H9 (cell line): ENCODE results near the gene MRPL40. TPM values are rescaled to one million over a fixed set of nuclear protein-coding genes. Genes with fewer than 3 reads are reported as not detected.

Experiments
- DNase-seq: peaks from one replicate; pipeline ENCODE4 v3.0.0-alpha.2; 2017
- H2AFZ ChIP-seq: one replicate; pipeline ENCODE4 v1.6.1; 2013; ENCODE audit warnings: mild to moderate bottlenecking, low read length, control low read depth, moderate library complexity
- H2AK5ac ChIP-seq: 2 replicates; pipeline ENCODE4 v1.6.1; 2013; ENCODE audit warnings: low read length, control low read depth, mixed read lengths; ENCODE audit not compliant: insufficient read length
- H2BK120ac ChIP-seq: one replicate; pipeline ENCODE4 v1.6.1; 2013; ENCODE audit warnings: low read depth, mild to moderate bottlenecking, low read length, control low read depth, inconsistent platforms; ENCODE audit not compliant: poor library complexity, severe bottlenecking
- H2BK12ac ChIP-seq: 2 replicates; pipeline ENCODE4 v1.6.1; 2013; ENCODE audit warnings: low read length, control low read depth, mixed read lengths, low read depth; ENCODE audit not compliant: insufficient read length
- H2BK15ac ChIP-seq: 2 replicates; pipeline ENCODE4 v1.6.1; 2013; ENCODE audit warnings: low read depth, low read length, control low read depth
- H2BK20ac ChIP-seq: one replicate; pipeline ENCODE4 v1.6.1; 2013; ENCODE audit warnings: low read depth, mild to moderate bottlenecking, low read length, control low read depth, inconsistent platforms; ENCODE audit not compliant: poor library complexity, severe bottlenecking
- H2BK5ac ChIP-seq: 2 replicates; pipeline ENCODE4 v1.6.1; 2013; ENCODE audit warnings: low read length, control low read depth, mixed read lengths; ENCODE audit not compliant: insufficient read length
- H3K14ac ChIP-seq: 2 replicates; pipeline ENCODE4 v1.6.1; 2013; ENCODE audit warnings: low read length, control low read depth; ENCODE audit not compliant: insufficient read depth
- H3K18ac ChIP-seq: 2 replicates; pipeline ENCODE4 v1.6.1; 2013; ENCODE audit warnings: low read depth, mild to moderate bottlenecking, mixed read lengths, low read length, control low read depth; ENCODE audit not compliant: insufficient read length
- H3K23ac ChIP-seq: 2 replicates; pipeline ENCODE4 v1.6.1; 2013; ENCODE audit warnings: low read length, control low read depth, mixed read lengths, low read depth; ENCODE audit not compliant: insufficient read length
- H3K23me2 ChIP-seq: 2 replicates; pipeline ENCODE4 v1.6.1; 2013; ENCODE audit warnings: low read depth, mild to moderate bottlenecking, mixed read lengths, low read length, control low read depth; ENCODE audit not compliant: insufficient read length, poor library complexity, severe bottlenecking
- H3K27ac ChIP-seq: 2 replicates; pipeline ENCODE4 v1.5.1; 2013; ENCODE audit warnings: low read length, control low read depth, mixed read lengths, low read depth; ENCODE audit not compliant: insufficient read length
- H3K27me3 ChIP-seq: 2 replicates; pipeline ENCODE4 v1.6.1; 2013; ENCODE audit warnings: low read length, control low read depth, inconsistent platforms; ENCODE audit not compliant: insufficient read depth
- H3K4ac ChIP-seq: 2 replicates; pipeline ENCODE4 v1.6.1; 2013; ENCODE audit warnings: low read depth, mild to moderate bottlenecking, control low read depth, inconsistent platforms, low read length, moderate library complexity
- H3K4me1 ChIP-seq: 2 replicates; pipeline ENCODE4 v1.6.1; 2013; ENCODE audit warnings: low read length, control low read depth, inconsistent platforms; ENCODE audit not compliant: insufficient read depth
- H3K4me2 ChIP-seq: 2 replicates; pipeline ENCODE4 v1.6.1; 2013; ENCODE audit warnings: low read length, control low read depth, mixed read lengths; ENCODE audit not compliant: insufficient read length, insufficient read depth
- H3K56ac ChIP-seq: 2 replicates; pipeline ENCODE4 v1.6.1; 2013; ENCODE audit warnings: low read depth, mild to moderate bottlenecking, mixed read lengths, low read length, control low read depth; ENCODE audit not compliant: insufficient read length
- H3K79me1 ChIP-seq: 2 replicates; pipeline ENCODE4 v1.6.1; 2013; ENCODE audit warnings: low read depth, mild to moderate bottlenecking, moderate library complexity, low read length, control low read depth, inconsistent platforms; ENCODE audit not compliant: insufficient read depth, poor library complexity, severe bottlenecking
- H3K79me2 ChIP-seq: 2 replicates; pipeline ENCODE4 v1.6.1; 2013; ENCODE audit warnings: low read length, control low read depth, inconsistent platforms; ENCODE audit not compliant: insufficient read depth
- H3K9ac ChIP-seq: 2 replicates; pipeline ENCODE4 v1.6.1; 2013; ENCODE audit warnings: low read length, control low read depth, mixed read lengths; ENCODE audit not compliant: insufficient read length; ENCODE audit errors: extremely low read depth
- H3K9me3 ChIP-seq: one replicate; pipeline ENCODE4 v1.6.1; 2013; ENCODE audit warnings: low read depth, low read length, inconsistent platforms; ENCODE audit not compliant: control insufficient read depth
- H3T11ph ChIP-seq: one replicate; pipeline ENCODE4 v1.6.1; 2013; ENCODE audit warnings: mild to moderate bottlenecking, low read length, control low read depth, inconsistent platforms
- H4K20me1 ChIP-seq: one replicate; pipeline ENCODE4 v1.6.1; 2013; ENCODE audit not compliant: control insufficient read depth, insufficient read length, insufficient read depth
- H4K5ac ChIP-seq: 2 replicates; pipeline ENCODE4 v1.6.1; 2013; ENCODE audit warnings: low read depth, mild to moderate bottlenecking, mixed read lengths, low read length, control low read depth; ENCODE audit not compliant: insufficient read length
- H4K8ac ChIP-seq: replicated peaks from 2 replicates; pipeline ENCODE4 v1.6.1; 2013; ENCODE audit warnings: low read length, control low read depth, mixed read lengths, low read depth; ENCODE audit not compliant: insufficient read length
- H4K91ac ChIP-seq: 2 replicates; pipeline ENCODE4 v1.6.1; 2013; ENCODE audit warnings: low read depth, mild to moderate bottlenecking, moderate library complexity, mixed read lengths, low read length, control low read depth; ENCODE audit not compliant: insufficient read length
- H3K27ac Mint-ChIP-seq, 3 experiments: 2 replicates in 2 of 3; 3 replicates in 1 of 3; pipeline ENCODE4 v1.8.0; 2020 to 2021; ENCODE audit warnings: mixed read lengths in 3 of 3, mild to moderate bottlenecking in 1 of 3, moderate library complexity in 1 of 3
- H3K27me3 Mint-ChIP-seq: 2 replicates; pipeline ENCODE4 v1.8.0; 2021; ENCODE audit warnings: low read depth, mild to moderate bottlenecking, moderate library complexity, mixed read lengths
- H3K36me3 Mint-ChIP-seq, 3 experiments: 2 replicates in 2 of 3; 3 replicates in 1 of 3; pipeline ENCODE4 v1.8.0; 2020 to 2021; ENCODE audit warnings: low read depth in 3 of 3, mixed read lengths in 3 of 3; ENCODE audit not compliant: insufficient read depth in 1 of 3
- H3K4me1 Mint-ChIP-seq, 2 experiments: 2 replicates each; pipeline ENCODE4 v1.8.0; 2020; ENCODE audit warnings: mixed read lengths in 2 of 2
- H3K4me3 Mint-ChIP-seq, 2 experiments: 2 replicates in 1 of 2; 3 replicates in 1 of 2; pipeline ENCODE4 v1.8.0; 2020 to 2021; ENCODE audit warnings: mild to moderate bottlenecking in 2 of 2, mixed read lengths in 2 of 2, moderate library complexity in 1 of 2
- H3K9me3 Mint-ChIP-seq, 2 experiments: 2 replicates in 1 of 2; 3 replicates in 1 of 2; pipeline ENCODE4 v1.8.0; 2020; ENCODE audit warnings: mild to moderate bottlenecking in 2 of 2, mixed read lengths in 2 of 2, moderate library complexity in 1 of 2
- CTCF ChIP-seq: fragments of 200-600 bp; sonication (generic); conservative IDR thresholded peaks from 3 replicates; pipeline ENCODE4 v1.8.0; 2021; ENCODE audit warnings: antibody characterized with exemption, mild to moderate bottlenecking
- WGBS: extraction: QIAGEN DNeasy Blood & Tissue Kit; methylation state at CpG from one replicate; pipeline ENCODE4 v1.1.7; 2013; ENCODE audit warnings: missing lambda C conversion rate, low lambda C conversion rate, mixed read lengths; ENCODE audit not compliant: insufficient read length; ENCODE audit errors: extremely low coverage; 5-methylcytosine and 5-hydroxymethylcytosine counted together
- total RNA-seq: library from RNA; stranded (reverse); gene quantifications from 2 replicates; pipeline ENCODE4 v1.2.1, GENCODE V29; 2021

The MRPL40 gene
- total RNA-seq, 1 experiment from 2014 or later = 15.2 TPM

- no peaks in the 10 kb centered on the region for H3K27me3 ChIP-seq
These were observed 34.8 kb downstream of the MRPL40 start for GRCh38 chr22:19466848-19467752.

More at GRCh38 chr22:19466848-19467752, 34.8 kb downstream of the MRPL40 start:
- no peak overlapping the region for H2BK15ac ChIP-seq
- H3K4ac ChIP-seq = no peak overlapping the region
- H3K27ac ChIP-seq = no peak overlapping the region
- H3T11ph ChIP-seq = no peak overlapping the region
- H4K91ac ChIP-seq = no peak overlapping the region
- H3K4me2 ChIP-seq = no peak overlapping the region
- no peaks in the 10 kb centered on the region; a peak in 1 of 5 replicates for H3K9me3 Mint-ChIP-seq
- H3K27ac Mint-ChIP-seq = no peak overlapping the region; a peak in 1 of 7 replicates
- H3K27me3 Mint-ChIP-seq = no peaks in the 10 kb centered on the region; the same call in 1 of the 2 replicates
- H4K8ac ChIP-seq = no peak overlapping the region
- no peak overlapping the region for H3K4me3 Mint-ChIP-seq
- no peaks in the 10 kb centered on the region for H3K79me1 ChIP-seq
- peaks cover 44 to 87% (median 70%) of the 10 kb centered on the region in 3 experiments; a peak in 6 of 7 replicates for H3K36me3 Mint-ChIP-seq
- no CpG with 5 or more reads among the region's 9 CpGs for WGBS
- H2BK120ac ChIP-seq = no peak overlapping the region
- no peak overlapping the region for H3K9ac ChIP-seq
- no peaks in the 10 kb centered on the region for H3K9me3 ChIP-seq
- no peak for TF ChIP-seq CTCF
- no peak for DNase-seq
- H3K79me2 ChIP-seq = no peaks in the 10 kb centered on the region
- H2BK12ac ChIP-seq = no peak overlapping the region
- no peak overlapping the region for H3K23ac ChIP-seq
- H2BK5ac ChIP-seq = no peak overlapping the region
- no peaks in the 10 kb centered on the region for H3K4me1 Mint-ChIP-seq
- H4K20me1 ChIP-seq = no peaks in the 10 kb centered on the region
- no peak overlapping the region for H2AFZ ChIP-seq
- H4K5ac ChIP-seq = no peak overlapping the region
- no peak overlapping the region for H3K14ac ChIP-seq
- no peak overlapping the region for H3K56ac ChIP-seq
- no peak overlapping the region for H3K18ac ChIP-seq
- no peaks in the 10 kb centered on the region for H3K23me2 ChIP-seq
- no peaks in the 10 kb centered on the region for H3K4me1 ChIP-seq
- no peak overlapping the region for H2BK20ac ChIP-seq
- H2AK5ac ChIP-seq = no peak overlapping the region
